Chondrocyte (in vitro differentiated cells): ENCODE data around the gene TMEM203. TPM values are rescaled to one million over a fixed set of nuclear protein-coding genes. Genes with fewer than 3 reads are reported as not detected.

Experiments used
- DNase-seq: peaks from one replicate; pipeline ENCODE4 v3.0.0; 2021; ENCODE audit warnings: mixed read lengths, low spot score
- H3K27ac Mint-ChIP-seq: one replicate; pipeline ENCODE4 v1.8.0; 2021; ENCODE audit warnings: mild to moderate bottlenecking, moderate library complexity, mixed read lengths; ENCODE audit not compliant: unreplicated experiment
- H3K27me3 Mint-ChIP-seq: 2 replicates; pipeline ENCODE4 v1.8.0; 2021; ENCODE audit warnings: low read depth, mixed read lengths
- H3K36me3 Mint-ChIP-seq: 2 replicates; pipeline ENCODE4 v1.8.0; 2021; ENCODE audit warnings: low read depth, mixed read lengths
- H3K4me1 Mint-ChIP-seq: 2 replicates; pipeline ENCODE4 v1.8.0; 2021; ENCODE audit warnings: low read depth, mild to moderate bottlenecking, mixed read lengths
- H3K4me3 Mint-ChIP-seq: one replicate; pipeline ENCODE4 v1.8.0; 2021; ENCODE audit warnings: mild to moderate bottlenecking, moderate library complexity, mixed read lengths; ENCODE audit not compliant: unreplicated experiment
- H3K9me3 Mint-ChIP-seq: 2 replicates; pipeline ENCODE4 v1.8.0; 2021; ENCODE audit warnings: low read depth, mixed read lengths
- CTCF ChIP-seq: fragments of 200-600 bp; sonication (generic); IDR thresholded peaks from 2 replicates; pipeline ENCODE4 v1.5.0; 2021; ENCODE audit warnings: antibody characterized with exemption, mild to moderate bottlenecking, moderate library complexity
- total RNA-seq: library from RNA; stranded (reverse); gene quantifications from 3 replicates; pipeline ENCODE4 v1.2.1, GENCODE V29; 2021

Gene TMEM203
- total RNA-seq, 1 donor from 2014 or later = 34.9 TPM

GRCh38 chr9:137231372-137232039, 26.1 kb upstream of the TMEM203 start:
- no peak for TF ChIP-seq CTCF
- H3K36me3 Mint-ChIP-seq = no peaks in the 10 kb centered on the region

GRCh38 chr9:137230705-137231371, 25.4 kb upstream of the TMEM203 start, which contains the start of gene SLC34A3:
SLC34A3 (plus strand) TSS chr9:137230901; CDS start chr9:137231703, 802 bp downstream.
- no peak for DNase-seq
- no peaks in the 10 kb centered on the region for H3K9me3 Mint-ChIP-seq
- no peaks in the 10 kb centered on the region for H3K36me3 Mint-ChIP-seq
- H3K27me3 Mint-ChIP-seq = peaks cover 2% of the 10 kb centered on the region
- peaks cover 6% of the 10 kb centered on the region for H3K4me1 Mint-ChIP-seq
- no peak within 1 kb of the TSS for H3K4me3 Mint-ChIP-seq
- no peak for TF ChIP-seq CTCF
- no peak within 1 kb of the TSS for H3K27ac Mint-ChIP-seq

More at GRCh38 chr9:137231372-137232039, 26.1 kb upstream of the TMEM203 start:
- H3K4me1 Mint-ChIP-seq = peaks cover 6% of the 10 kb centered on the region
- no peaks in the 10 kb centered on the region for H3K9me3 Mint-ChIP-seq
- no peak overlapping the region for H3K4me3 Mint-ChIP-seq
- peaks cover 2% of the 10 kb centered on the region for H3K27me3 Mint-ChIP-seq
- no peak for DNase-seq
- H3K27ac Mint-ChIP-seq = no peak overlapping the region

GRCh38 chr9:137229903-137230704, 24.7 kb upstream of the TMEM203 start:
- H3K4me3 Mint-ChIP-seq = no peak overlapping the region
- peaks cover 6% of the 10 kb centered on the region for H3K4me1 Mint-ChIP-seq
- TF ChIP-seq CTCF = no peak
- no peak overlapping the region for H3K27ac Mint-ChIP-seq
- peaks cover 2% of the 10 kb centered on the region for H3K27me3 Mint-ChIP-seq
- H3K9me3 Mint-ChIP-seq = no peaks in the 10 kb centered on the region
- H3K36me3 Mint-ChIP-seq = no peaks in the 10 kb centered on the region
- DNase-seq = no peak

GRCh38 chr9:137228968-137229896, 23.8 kb upstream of the TMEM203 start:
- Mint-ChIP-seq H3K27ac (no peak overlapping the region), H3K4me1 (peaks cover 6% of the 10 kb centered on the region), H3K27me3 (peaks cover 2% of the 10 kb centered on the region), H3K9me3 (no peaks in the 10 kb centered on the region), H3K36me3 (no peaks in the 10 kb centered on the region), H3K4me3 (no peak overlapping the region)
- no peak for DNase-seq
- TF ChIP-seq CTCF = no peak
